ENCODE measurements around the gene XAF1. TPM values are rescaled to one million over a fixed set of nuclear protein-coding genes. Genes with fewer than 3 reads are reported as not detected.
"Not testable (repeated sequence)": the region's sequence is repeated elsewhere in the genome, so short reads cannot be mapped to it uniquely, and the experiment has no call there.

XAF1 gene
- polyA plus RNA-seq, 1 donor, result 15.2 TPM

- no peak for DNase-seq
Observed at GRCh38 chr17:6753546-6753945, 2.3 kb upstream of the XAF1 start.

- no peak for DNase-seq
Observed at GRCh38 chr17:6755281-6755680, 565 bp upstream of the XAF1 start.

GRCh38 chr17:6756425-6757031 lies 682 bp downstream of the XAF1 start:
- no peak for DNase-seq

- no peak for DNase-seq
Observed at GRCh38 chr17:6757747-6758146, 1.9 kb downstream of the XAF1 start.

- no peak for DNase-seq
Observed at GRCh38 chr17:6761779-6762178, 5.9 kb downstream of the XAF1 start.

GRCh38 chr17:6768447-6768846 lies 12.6 kb downstream of the XAF1 start:
- no peak for DNase-seq

- no peak for DNase-seq
Observed at GRCh38 chr17:6772016-6772415, 16.2 kb downstream of the XAF1 start.

GRCh38 chr17:6774906-6775305 lies 19.1 kb downstream of the XAF1 start:
- DNase-seq, result not testable (repeated sequence)

- no peak for DNase-seq
Observed at GRCh38 chr17:6775871-6776405, 20.1 kb downstream of the XAF1 start, which contains the start of gene FBXO39. Gene FBXO39 (plus strand): TSS chr17:6776215. CDS start chr17:6779869, 3,654 bp downstream.

- DNase-seq, result no peak
Observed at GRCh38 chr17:6779411-6779810, 23.6 kb downstream of the XAF1 start.

GRCh38 chr17:6780001-6780400 lies 24.2 kb downstream of the XAF1 start:
- no peak for DNase-seq

GRCh38 chr17:6780886-6781285 lies 25.0 kb downstream of the XAF1 start:
- no peak for DNase-seq

- no peak for DNase-seq
Observed at GRCh38 chr17:6782244-6782643, 26.4 kb downstream of the XAF1 start.

- no peak for DNase-seq
Observed at GRCh38 chr17:6786618-6787017, 30.8 kb downstream of the XAF1 start.

GRCh38 chr17:6787081-6787693 lies 31.3 kb downstream of the XAF1 start:
- no peak for DNase-seq

GRCh38 chr17:6789146-6789545 lies 33.3 kb downstream of the XAF1 start:
- no peak for DNase-seq

- no peak for DNase-seq
Observed at GRCh38 chr17:6793748-6794493, 38.1 kb downstream of the XAF1 start.

- DNase-seq, result no peak
Observed at GRCh38 chr17:6796017-6796886, 40.4 kb downstream of the XAF1 start.

- no peak for DNase-seq
Observed at GRCh38 chr17:6796887-6797490, 41.1 kb downstream of the XAF1 start.

- no peak for DNase-seq
Observed at GRCh38 chr17:6797718-6798351, 42.0 kb downstream of the XAF1 start.

- no peak for DNase-seq
Observed at GRCh38 chr17:6799738-6800137, 43.9 kb downstream of the XAF1 start.

Data from hindlimb muscle (tissue), 1 donor.